IMR-90 (cell line): ENCODE data around the gene TLDC2. TPM values are rescaled to one million over a fixed set of nuclear protein-coding genes. Genes with fewer than 3 reads are reported as not detected.

ENCODE experiments used
- ATAC-seq: fragments of 200-7000 bp; cut with Tn5 transposase; 2 replicates; pipeline ENCODE4 v1.9.1; 2020; ENCODE audit warnings: low read depth, mild to moderate bottlenecking, moderate library complexity
- BruUV-seq: library from RNA; stranded (reverse); fragments of 400-500 nt; replicated peaks from 2 replicates; lab custom pipeline; 2021; lab: Mats Ljungman, UMichigan
- CTCF ChIA-PET: fragments of 300-600 bp; formaldehyde crosslinking; extraction: SDS; loops from one replicate; lab custom pipeline; 2021; ENCODE audit warnings: antibody characterized with exemption; lab: Yijun Ruan, JAX
- POLR2A ChIA-PET: fragments of 300-600 bp; sonication (Branson Sonifier 250); formaldehyde crosslinking; loops from one replicate; lab custom pipeline; 2022; ENCODE audit warnings: antibody characterized with exemption; ENCODE audit not compliant: unreplicated experiment; lab: Charles Lee
- DNase-seq: peaks from one replicate; pipeline ENCODE4 v3.0.0; 2013
- H2AFZ ChIP-seq: replicated peaks from 2 replicates; pipeline ENCODE3; 2013; ENCODE audit warnings: low read length, mild to moderate bottlenecking; ENCODE audit not compliant: poor library complexity
- H2AK5ac ChIP-seq: 2 replicates; pipeline ENCODE4 v1.6.1; 2013; ENCODE audit warnings: low read depth, low read length, inconsistent platforms
- H2AK9ac ChIP-seq: replicated peaks from 2 replicates; pipeline ENCODE3; 2013; ENCODE audit warnings: mild to moderate bottlenecking, low read depth, low read length, moderate library complexity; ENCODE audit not compliant: poor library complexity
- H2BK120ac ChIP-seq: 2 replicates; pipeline ENCODE4 v1.6.1; 2013; ENCODE audit warnings: low read depth, low read length, inconsistent platforms
- H2BK15ac ChIP-seq: 3 replicates; pipeline ENCODE4 v1.6.1; 2013; ENCODE audit warnings: low read depth, low read length, inconsistent platforms
- H2BK20ac ChIP-seq: 2 replicates; pipeline ENCODE4 v1.6.1; 2013; ENCODE audit warnings: low read depth, mild to moderate bottlenecking, inconsistent platforms, low read length, moderate library complexity
- H2BK5ac ChIP-seq: 2 replicates; pipeline ENCODE4 v1.6.1; 2013; ENCODE audit warnings: mild to moderate bottlenecking, low read depth, low read length, inconsistent platforms; ENCODE audit not compliant: poor library complexity, severe bottlenecking
- H3K14ac ChIP-seq: replicated peaks from 2 replicates; pipeline ENCODE4 v1.6.1; 2013; ENCODE audit warnings: low read depth, low read length, inconsistent platforms
- H3K18ac ChIP-seq: 2 replicates; pipeline ENCODE4 v1.6.1; 2013; ENCODE audit warnings: low read depth, low read length, control low read depth
- H3K23ac ChIP-seq: 2 replicates; pipeline ENCODE4 v1.6.1; 2013; ENCODE audit warnings: low read depth, low read length, inconsistent platforms
- H3K27ac ChIP-seq: 2 replicates; pipeline ENCODE4 v1.5.1; 2013; ENCODE audit warnings: mild to moderate bottlenecking, control low read depth, low read length; ENCODE audit not compliant: insufficient read depth
- H3K27me3 ChIP-seq: 2 replicates; pipeline ENCODE4 v1.6.1; 2013; ENCODE audit warnings: low read length; ENCODE audit not compliant: control insufficient read depth, insufficient read depth
- H3K36me3 ChIP-seq: 2 replicates; pipeline ENCODE4 v1.6.1; 2013; ENCODE audit warnings: low read length, mixed read lengths; ENCODE audit not compliant: control insufficient read depth, insufficient read depth
- H3K4ac ChIP-seq: 2 replicates; pipeline ENCODE4 v1.6.1; 2013; ENCODE audit warnings: low read depth, low read length, inconsistent platforms
- H3K4me1 ChIP-seq: 2 replicates; pipeline ENCODE4 v1.6.1; 2013; ENCODE audit warnings: low read length, mixed read lengths; ENCODE audit not compliant: control insufficient read depth, insufficient read depth
- H3K4me2 ChIP-seq: 2 replicates; pipeline ENCODE4 v1.6.1; 2013; ENCODE audit warnings: low read depth, mild to moderate bottlenecking, control low read depth, low read length, moderate library complexity
- H3K4me3 ChIP-seq: 2 replicates; pipeline ENCODE4 v1.5.1; 2013; ENCODE audit warnings: low read depth, mild to moderate bottlenecking, control low read depth, low read length, moderate library complexity; ENCODE audit not compliant: insufficient read depth
- H3K56ac ChIP-seq: 2 replicates; pipeline ENCODE4 v1.6.1; 2013; ENCODE audit warnings: low read length, inconsistent platforms; ENCODE audit not compliant: insufficient read depth; ENCODE audit errors: extremely low read depth
- H3K79me1 ChIP-seq, 2 experiments: 2 replicates each; pipeline ENCODE4 v1.6.1; 2013; ENCODE audit warnings: low read length in 2 of 2, inconsistent platforms in 1 of 2, low read depth in 1 of 2
- H3K9ac ChIP-seq: 2 replicates; pipeline ENCODE4 v1.6.1; 2013; ENCODE audit warnings: low read depth, low read length, control low read depth
- H3K9me1 ChIP-seq: 2 replicates; pipeline ENCODE4 v1.6.1; 2013; ENCODE audit warnings: low read length, inconsistent platforms; ENCODE audit not compliant: insufficient read depth
- H3K9me3 ChIP-seq: 2 replicates; pipeline ENCODE4 v1.6.1; 2013; ENCODE audit warnings: low read length; ENCODE audit not compliant: control insufficient read depth, insufficient read depth
- H4K20me1 ChIP-seq: 2 replicates; pipeline ENCODE4 v1.6.1; 2013; ENCODE audit warnings: low read length, inconsistent platforms; ENCODE audit not compliant: insufficient read depth
- H4K5ac ChIP-seq: 2 replicates; pipeline ENCODE4 v1.6.1; 2013; ENCODE audit warnings: mild to moderate bottlenecking, low read depth, low read length, control low read depth
- H4K8ac ChIP-seq, 2 experiments: 2 replicates each; pipeline ENCODE4 v1.6.1; 2013; ENCODE audit warnings: low read depth in 2 of 2, low read length in 2 of 2, control low read depth in 1 of 2, inconsistent platforms in 1 of 2
- H4K91ac ChIP-seq: 2 replicates; pipeline ENCODE4 v1.6.1; 2013; ENCODE audit warnings: low read depth, low read length, inconsistent platforms; ENCODE audit not compliant: insufficient read depth
- CEBPB ChIP-seq: IDR thresholded peaks from 2 replicates; pipeline ENCODE4 v1.6.1; 2012; ENCODE audit warnings: low read depth, low read length, improper control_type of control experiment
- CHD1 ChIP-seq: IDR thresholded peaks from 2 replicates; pipeline ENCODE4 v1.6.1; 2012; ENCODE audit warnings: low read depth, low read length, improper control_type of control experiment
- CTCF ChIP-seq: conservative IDR thresholded peaks from 2 replicates; pipeline ENCODE4 v1.5.1; 2012; ENCODE audit warnings: mild to moderate bottlenecking, low read depth, low read length, improper control_type of control experiment
- FOS ChIP-seq: fragments of 150-350 bp; IDR thresholded peaks from 2 replicates; pipeline ENCODE4 v1.6.1; 2016; ENCODE audit warnings: low read depth, low read length
- MAFK ChIP-seq: IDR thresholded peaks from 2 replicates; pipeline ENCODE4 v1.6.1; 2012; ENCODE audit warnings: low read depth, low read length, improper control_type of control experiment
- MAZ ChIP-seq: IDR thresholded peaks from 2 replicates; pipeline ENCODE4 v1.6.1; 2012; ENCODE audit warnings: low read depth, mild to moderate bottlenecking, low read length, improper control_type of control experiment, moderate library complexity, borderline replicate concordance
- MXI1 ChIP-seq: IDR thresholded peaks from 2 replicates; pipeline ENCODE4 v1.6.1; 2012; ENCODE audit warnings: low read depth, mild to moderate bottlenecking, low read length, moderate library complexity, borderline replicate concordance
- POLR2A ChIP-seq: IDR thresholded peaks from 2 replicates; pipeline ENCODE4 v1.6.1; 2012; ENCODE audit warnings: mild to moderate bottlenecking, low read depth, low read length
- RAD21 ChIP-seq: IDR thresholded peaks from 2 replicates; pipeline ENCODE4 v1.6.1; 2012; ENCODE audit warnings: low read length, improper control_type of control experiment
- SMC3 ChIP-seq: fragments of 150-350 bp; IDR thresholded peaks from 2 replicates; pipeline ENCODE4 v1.6.1; 2016; ENCODE audit warnings: low read depth, mild to moderate bottlenecking, antibody characterized with exemption, low read length, moderate library complexity
- WGBS, 2 experiments: methylation state at CpG; one replicate each; pipeline versions ENCODE4 v1.1.5 to v1.1.7; 2013; ENCODE audit warnings: missing lambda C conversion rate in 2 of 2; ENCODE audit not compliant: insufficient read length in 1 of 2; ENCODE audit errors: extremely low coverage in 2 of 2; 5-methylcytosine and 5-hydroxymethylcytosine counted together
- dilution Hi-C: fragments of 300-500 bp; cut with HindIII; formaldehyde crosslinking; loops from one replicate; pipeline ENCODE4 v1.14.3; 2018; ENCODE audit warnings: low sequenced_read_pairs; ENCODE audit not compliant: unreplicated experiment
- in situ Hi-C: fragments of 300-500 bp; cut with MboI; formaldehyde crosslinking; loops from 3 replicates; pipeline ENCODE4 v1.14.3; 2019; ENCODE audit warnings: low sequenced_read_pairs, inconsistent platforms, mixed read lengths
- intact Hi-C: fragments of 100-400 bp; cut with micrococcal nuclease; formaldehyde crosslinking; loops from 2 replicates; pipeline ENCODE4 v1.10.0; 2022
- polyA plus RNA-seq, 3 experiments: library from polyadenylated mRNA; depleted of rRNA; stranded (reverse); fragments of >200 nt; gene quantifications; 2 replicates each; pipeline ENCODE4 v1.2.3, GENCODE V29; 2012; ENCODE audit warnings: low replicate concordance in 1 of 3
- total RNA-seq: library from RNA; depleted of rRNA; stranded (reverse); fragments of >200 nt; gene quantifications from 2 replicates; pipeline ENCODE4 v1.2.3, GENCODE V29; 2012

Gene TLDC2
- total and polyA plus RNA-seq, 2 of the 4 experiments (the other 2 are of a cell fraction), result 0.18 to 0.19 TPM

- Histone ChIP-seq H2BK15ac (no peak overlapping the region), H3K14ac (no peak overlapping the region), H2AK5ac (no peak overlapping the region), H3K56ac (no peak overlapping the region), H3K27me3 (no peaks in the 10 kb centered on the region), H2BK20ac (no peak overlapping the region), H4K8ac (no peak overlapping the region), H3K4me2 (no peak overlapping the region), H3K4ac (no peak overlapping the region), H2AK9ac (no peak overlapping the region), H3K4me3 (no peak overlapping the region), H3K18ac (no peak overlapping the region), H3K9me3 (no peaks in the 10 kb centered on the region), H3K9me1 (no peaks in the 10 kb centered on the region), H4K20me1 (no peaks in the 10 kb centered on the region), H3K9ac (no peak overlapping the region), H4K5ac (no peak overlapping the region), H2BK120ac (no peak overlapping the region), H3K23ac (no peak overlapping the region), H3K27ac (no peak overlapping the region), H3K36me3 (peaks cover 2% of the 10 kb centered on the region; the same call in 1 of the 2 replicates), H2BK5ac (no peak overlapping the region), H3K4me1 (no peaks in the 10 kb centered on the region; the same call in 1 of the 2 replicates), H3K79me1 (no peaks in the 10 kb centered on the region), H4K91ac (no peak overlapping the region), H2AFZ (peak overlapping the region; percentile 6)
- dilution Hi-C loops, result no loop called here
- no peak for ATAC-seq
- WGBS, 2 experiments, result 90% methylated on average over 8 of the region's 15 CpGs; no CpG with 5 or more reads in 1 of the 2 experiments
- DNase-seq, result no peak
- in situ Hi-C loops, result loop anchor here (5.0 kb wide), 1 partner anchor 277 kb away; no protein-coding TSS in a partner anchor
- CTCF ChIA-PET, result no interaction called here
- no TSS peak for BruUV-seq
- POLR2A ChIA-PET, result no interaction called here
- TF ChIP-seq MAZ (no peak), CTCF (no peak), CEBPB (no peak), MAFK (no peak), RAD21 (no peak), CHD1 (no peak), MXI1 (no peak), FOS (no peak), SMC3 (no peak), POLR2A (no peak)
- intact Hi-C loops, result loop anchor here (5.0 to 10.0 kb wide), 2 partner anchors 97 to 274 kb away; no protein-coding TSS in a partner anchor
Measured at GRCh38 chr20:36888880-36889516, 13.1 kb downstream of the TLDC2 start.
